DND-41 (cell line): ENCODE results near the gene EDC4.

ENCODE experiments used
- CTCF ChIP-seq: IDR thresholded peaks from 2 replicates; pipeline ENCODE4 v1.5.1; 2012; ENCODE audit warnings: borderline replicate concordance, low read length, moderate library complexity, mild to moderate bottlenecking; ENCODE audit not compliant: poor library complexity, severe bottlenecking; ENCODE audit errors: extremely low read depth
- EZH2 ChIP-seq: IDR thresholded peaks from 3 replicates; pipeline ENCODE4 v1.6.1; 2012; ENCODE audit warnings: borderline replicate concordance, low read depth, mild to moderate bottlenecking, moderate library complexity, low read length, inconsistent platforms; ENCODE audit not compliant: severe bottlenecking

DNA sequence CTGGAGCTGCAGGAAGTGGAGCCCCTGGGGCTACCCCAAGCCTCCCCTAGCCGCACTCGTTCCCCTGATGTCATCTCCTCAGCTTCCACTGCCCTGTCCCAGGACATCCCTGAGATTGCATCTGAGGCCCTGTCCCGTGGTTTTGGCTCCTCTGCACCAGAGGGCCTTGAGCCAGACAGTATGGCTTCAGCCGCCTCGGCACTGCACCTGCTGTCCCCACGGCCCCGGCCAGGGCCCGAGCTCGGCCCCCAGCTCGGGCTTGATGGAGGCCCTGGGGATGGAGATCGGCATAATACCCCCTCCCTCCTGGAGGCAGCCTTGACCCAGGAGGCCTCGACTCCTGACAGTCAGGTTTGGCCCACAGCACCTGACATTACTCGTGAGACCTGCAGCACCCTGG, 7.7 kb downstream of the EDC4 start:
- TF ChIP-seq CTCF (no peak), EZH2 (no peak)
